Measurements from ENCODE around the gene TMEM151B.

DNA sequence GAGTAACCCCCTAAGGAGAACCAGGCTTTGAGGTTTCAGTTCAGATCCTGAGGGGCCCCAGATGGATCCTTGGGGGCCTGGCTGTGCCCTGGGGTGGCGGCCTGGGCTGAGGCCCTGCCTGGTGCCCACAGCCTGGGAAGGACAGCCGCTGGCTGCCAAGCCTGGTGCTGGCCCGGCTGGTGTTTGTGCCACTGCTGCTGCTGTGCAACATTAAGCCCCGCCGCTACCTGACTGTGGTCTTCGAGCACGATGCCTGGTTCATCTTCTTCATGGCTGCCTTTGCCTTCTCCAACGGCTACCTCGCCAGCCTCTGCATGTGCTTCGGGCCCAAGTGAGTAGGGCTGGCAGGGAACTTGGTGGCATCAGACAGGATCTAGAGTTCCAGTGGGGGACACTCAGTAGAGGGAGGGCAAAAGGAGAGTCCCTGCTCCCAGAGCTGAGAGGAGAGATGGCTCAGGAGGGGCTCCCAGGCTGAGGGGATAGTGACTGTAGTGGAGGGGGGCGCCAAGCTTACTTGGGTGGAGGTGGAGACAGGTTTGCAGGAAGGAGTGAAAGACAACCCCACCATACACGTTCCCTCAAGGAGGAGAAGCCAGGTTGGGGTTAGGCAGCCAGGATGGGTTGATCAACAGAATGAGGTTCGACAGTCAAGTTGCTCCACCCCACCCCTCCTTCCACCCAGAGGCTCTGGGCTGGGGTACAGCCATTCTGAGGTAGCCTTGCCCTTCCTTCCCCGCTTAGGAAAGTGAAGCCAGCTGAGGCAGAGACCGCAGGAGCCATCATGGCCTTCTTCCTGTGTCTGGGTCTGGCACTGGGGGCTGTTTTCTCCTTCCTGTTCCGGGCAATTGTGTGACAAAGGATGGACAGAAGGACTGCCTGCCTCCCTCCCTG, 37.3 kb upstream of the TMEM151B start:
- no peak for TF ChIP-seq CTCF (conservative IDR thresholded peaks at IDR 0.05; ENCODE audit: low read depth, low read length)
- no peak for TF ChIP-seq EZH2phosphoT487 (IDR thresholded peaks at IDR 0.05; ENCODE audit: borderline replicate concordance, low read length)
- no peak for TF ChIP-seq EZH2 (IDR thresholded peaks at IDR 0.05; ENCODE audit: low read length, unreplicated experiment)

All from PC-3 (cell line).